Measurements from ENCODE around the gene ATF6B. TPM values are rescaled to one million over a fixed set of nuclear protein-coding genes. Genes with fewer than 3 reads are reported as not detected.

The ATF6B gene
- total and polyA plus RNA-seq, 2 of the 13 experiments (the other 11 are each of a cell fraction or from before 2014, with no cell fraction given), result 18.1 to 44.0 TPM

GRCh38 chr6:32177183-32177787 lies 49.2 kb upstream of the ATF6B start (continued):
- TF ChIP-seq BHLHE40 (IDR thresholded peaks at IDR 0.05; ENCODE audit: low read length) (no peak), IRF9 (CRISPR knock-in tag; IDR thresholded peaks at IDR 0.05; ENCODE audit: borderline replicate concordance) (no peak), HDAC1 (CRISPR knock-in tag; IDR thresholded peaks at IDR 0.05) (0 out of 2 replicates have a peak, but pooled peaks have one; percentile 5), CREBL2 (CRISPR knock-in tag; IDR thresholded peaks at IDR 0.05; ENCODE audit: borderline replicate concordance) (no peak), DMAP1 (CRISPR knock-in tag; IDR thresholded peaks at IDR 0.05) (peak; percentile 78), ARNTL (CRISPR knock-in tag; IDR thresholded peaks at IDR 0.05) (no peak), ATF7-NPFF (CRISPR knock-in tag; IDR thresholded peaks at IDR 0.05; ENCODE audit: low read depth) (0 out of 2 replicates have a peak, but pooled peaks have one; percentile 7), ZNF709 (CRISPR knock-in tag; IDR thresholded peaks at IDR 0.05) (peak; percentile 54; the same call in 1 of the 2 replicates), CBX5 (CRISPR knock-in tag; IDR thresholded peaks at IDR 0.05; ENCODE audit: borderline replicate concordance) (no peak), ZNF761 (CRISPR knock-in tag; conservative IDR thresholded peaks at IDR 0.05) (0 out of 2 replicates have a peak, but pooled peaks have one; percentile 49), ZNF317 (CRISPR knock-in tag; IDR thresholded peaks at IDR 0.05) (peak; percentile 69; the same call in 1 of the 2 replicates), ZNF431 (CRISPR knock-in tag; IDR thresholded peaks at IDR 0.05; ENCODE audit: borderline replicate concordance, low read depth) (0 out of 2 replicates have a peak, but pooled peaks have one; percentile 46), ZBTB46 (CRISPR knock-in tag; IDR thresholded peaks at IDR 0.05; ENCODE audit: borderline replicate concordance) (0 out of 2 replicates have a peak, but pooled peaks have one; percentile 28), ZNF367 (CRISPR knock-in tag; IDR thresholded peaks at IDR 0.05; ENCODE audit: borderline replicate concordance) (no peak), MTA1 (CRISPR knock-in tag; IDR thresholded peaks at IDR 0.05; ENCODE audit: borderline replicate concordance) (no peak), ZNF263 (CRISPR knock-in tag; IDR thresholded peaks at IDR 0.05) (0 out of 2 replicates have a peak, but pooled peaks have one; percentile 14), ZNF841 (CRISPR knock-in tag; IDR thresholded peaks at IDR 0.05; ENCODE audit: borderline replicate concordance) (no peak), MIER2 (CRISPR knock-in tag; IDR thresholded peaks at IDR 0.05) (no peak), PPARG (CRISPR knock-in tag; conservative IDR thresholded peaks at IDR 0.05) (peak; percentile 27; the same call in 1 of the 2 replicates), BRCA1 (CRISPR knock-in tag; IDR thresholded peaks at IDR 0.05) (no peak), ZFP37 (CRISPR knock-in tag; IDR thresholded peaks at IDR 0.05; ENCODE audit: borderline replicate concordance) (no peak), ZNF513 (CRISPR knock-in tag; conservative IDR thresholded peaks at IDR 0.05) (no peak), ZNF33A (CRISPR knock-in tag; IDR thresholded peaks at IDR 0.05; ENCODE audit: borderline replicate concordance) (no peak), U2AF2 (IDR thresholded peaks at IDR 0.05; ENCODE audit: low read depth, low read length) (no peak), ZNF569 (CRISPR knock-in tag; IDR thresholded peaks at IDR 0.05; ENCODE audit: borderline replicate concordance) (no peak), MXI1 (IDR thresholded peaks at IDR 0.05; ENCODE audit: borderline replicate concordance, low read depth, low read length) (no peak), YEATS4 (CRISPR knock-in tag; IDR thresholded peaks at IDR 0.05; ENCODE audit: borderline replicate concordance) (0 out of 2 replicates have a peak, but pooled peaks have one; percentile 7)

Measured in HepG2 (cell line).